Measurements from ENCODE around the gene FAM78A. TPM values are rescaled to one million over a fixed set of nuclear protein-coding genes. Genes with fewer than 3 reads are reported as not detected.

The FAM78A gene
- total RNA-seq, 1 experiment from 2014 or later, result 3.4 TPM

GRCh38 chr9:131220485-131220884, 55.8 kb downstream of the FAM78A start:
- Histone ChIP-seq H3K27ac (ENCODE audit: low read depth, low read length) (no peak overlapping the region), H3K27me3 (ENCODE audit: insufficient read depth, low read length) (no peaks in the 10 kb centered on the region), H3K4me3 (replicated peaks in 1 of 2; ENCODE audit: low read depth in 1 of 2, low read length in 2 of 2) (no peak overlapping the region), H3K79me2 (ENCODE audit: insufficient read depth, low read length) (no peaks in the 10 kb centered on the region), H3K9me3 (ENCODE audit: control insufficient read depth in 1 of 2, insufficient read depth in 1 of 2, low read depth in 1 of 2, low read length in 2 of 2) (no peaks in the 10 kb centered on the region), H3K4me2 (ENCODE audit: low read length) (no peak overlapping the region), H2AFZ (ENCODE audit: low read depth, low read length, poor library complexity, severe bottlenecking) (no peak overlapping the region), H3K36me3 (ENCODE audit: control insufficient read depth in 1 of 2, insufficient read depth in 2 of 2, low read length in 2 of 2) (peaks cover 4 to 26% of the 10 kb centered on the region in 2 experiments; a peak in 3 of 4 replicates), H3K9me2 (ENCODE audit: insufficient read depth) (no peaks in the 10 kb centered on the region), H4K20me1 (ENCODE audit: insufficient read depth) (no peaks in the 10 kb centered on the region), H3K9ac (ENCODE audit: low read length) (no peak overlapping the region), H3K4me1 (ENCODE audit: control insufficient read depth in 1 of 2, insufficient read depth in 2 of 2, low read length in 2 of 2) (no peaks in the 10 kb centered on the region)
- ChIA-PET CTCF (no interaction called here), RAD21 (ENCODE audit: low non-redundant PET in 1 of 2, low total read pairs in 2 of 2, uncharacterized antibody in 2 of 2, unreplicated experiment in 2 of 2) (no interaction called here), POLR2A (no interaction called here)
- no peak for TF ChIP-seq JUND (IDR thresholded peaks at IDR 0.05)
- no peak for TF ChIP-seq POLR2AphosphoS5 (IDR thresholded peaks at IDR 0.05; ENCODE audit: low read depth, low read length)
- no peak for TF ChIP-seq ELF1 (IDR thresholded peaks at IDR 0.05; ENCODE audit: borderline replicate concordance, low read depth)
- no peak for TF ChIP-seq ZFX (IDR thresholded peaks at IDR 0.05)
- TF ChIP-seq TCF7L2 (IDR thresholded peaks at IDR 0.05; ENCODE audit: borderline replicate concordance, extremely low read depth, insufficient read depth, insufficient read length), result no peak
- TF ChIP-seq, protein P1, sequence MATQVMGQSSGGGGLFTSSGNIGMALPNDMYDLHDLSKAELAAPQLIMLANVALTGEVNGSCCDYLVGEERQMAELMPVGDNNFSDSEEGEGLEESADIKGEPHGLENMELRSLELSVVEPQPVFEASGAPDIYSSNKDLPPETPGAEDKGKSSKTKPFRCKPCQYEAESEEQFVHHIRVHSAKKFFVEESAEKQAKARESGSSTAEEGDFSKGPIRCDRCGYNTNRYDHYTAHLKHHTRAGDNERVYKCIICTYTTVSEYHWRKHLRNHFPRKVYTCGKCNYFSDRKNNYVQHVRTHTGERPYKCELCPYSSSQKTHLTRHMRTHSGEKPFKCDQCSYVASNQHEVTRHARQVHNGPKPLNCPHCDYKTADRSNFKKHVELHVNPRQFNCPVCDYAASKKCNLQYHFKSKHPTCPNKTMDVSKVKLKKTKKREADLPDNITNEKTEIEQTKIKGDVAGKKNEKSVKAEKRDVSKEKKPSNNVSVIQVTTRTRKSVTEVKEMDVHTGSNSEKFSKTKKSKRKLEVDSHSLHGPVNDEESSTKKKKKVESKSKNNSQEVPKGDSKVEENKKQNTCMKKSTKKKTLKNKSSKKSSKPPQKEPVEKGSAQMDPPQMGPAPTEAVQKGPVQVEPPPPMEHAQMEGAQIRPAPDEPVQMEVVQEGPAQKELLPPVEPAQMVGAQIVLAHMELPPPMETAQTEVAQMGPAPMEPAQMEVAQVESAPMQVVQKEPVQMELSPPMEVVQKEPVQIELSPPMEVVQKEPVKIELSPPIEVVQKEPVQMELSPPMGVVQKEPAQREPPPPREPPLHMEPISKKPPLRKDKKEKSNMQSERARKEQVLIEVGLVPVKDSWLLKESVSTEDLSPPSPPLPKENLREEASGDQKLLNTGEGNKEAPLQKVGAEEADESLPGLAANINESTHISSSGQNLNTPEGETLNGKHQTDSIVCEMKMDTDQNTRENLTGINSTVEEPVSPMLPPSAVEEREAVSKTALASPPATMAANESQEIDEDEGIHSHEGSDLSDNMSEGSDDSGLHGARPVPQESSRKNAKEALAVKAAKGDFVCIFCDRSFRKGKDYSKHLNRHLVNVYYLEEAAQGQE (IDR thresholded peaks at IDR 0.05; ENCODE audit: low read depth), result no peak
- no peak for DNase-seq (ENCODE audit: low read depth, low spot score)
- BruUV-seq (replicated peaks), result no TSS peak
- intact Hi-C loops (cut with micrococcal nuclease), result no loop called here
- ATAC-seq, result no peak

GRCh38 chr9:131218370-131218769, 57.9 kb downstream of the FAM78A start:
- intact Hi-C loops (cut with micrococcal nuclease), result no loop called here
- ChIA-PET RAD21 (ENCODE audit: low non-redundant PET in 1 of 2, low total read pairs in 2 of 2, uncharacterized antibody in 2 of 2, unreplicated experiment in 2 of 2) (no interaction called here), POLR2A (no interaction called here), CTCF (no interaction called here)
- Histone ChIP-seq H3K9ac (ENCODE audit: low read length) (no peak overlapping the region), H3K9me2 (ENCODE audit: insufficient read depth) (no peaks in the 10 kb centered on the region), H3K4me1 (ENCODE audit: control insufficient read depth in 1 of 2, insufficient read depth in 2 of 2, low read length in 2 of 2) (no peaks in the 10 kb centered on the region), H3K4me2 (ENCODE audit: low read length) (no peak overlapping the region), H3K36me3 (ENCODE audit: control insufficient read depth in 1 of 2, insufficient read depth in 2 of 2, low read length in 2 of 2) (peaks cover 4 to 20% of the 10 kb centered on the region in 2 experiments; a peak in 3 of 4 replicates), H3K9me3 (ENCODE audit: control insufficient read depth in 1 of 2, insufficient read depth in 1 of 2, low read depth in 1 of 2, low read length in 2 of 2) (no peaks in the 10 kb centered on the region), H4K20me1 (ENCODE audit: insufficient read depth) (no peaks in the 10 kb centered on the region), H2AFZ (ENCODE audit: low read depth, low read length, poor library complexity, severe bottlenecking) (no peak overlapping the region), H3K27ac (ENCODE audit: low read depth, low read length) (no peak overlapping the region), H3K27me3 (ENCODE audit: insufficient read depth, low read length) (no peaks in the 10 kb centered on the region), H3K79me2 (ENCODE audit: insufficient read depth, low read length) (no peaks in the 10 kb centered on the region), H3K4me3 (replicated peaks in 1 of 2; ENCODE audit: low read depth in 1 of 2, low read length in 2 of 2) (no peak overlapping the region)
- no peak for DNase-seq (ENCODE audit: low read depth, low spot score)
- no peak for ATAC-seq
- BruUV-seq (replicated peaks), result no TSS peak
- no peak for TF ChIP-seq SP1 (IDR thresholded peaks at IDR 0.05; ENCODE audit: low read depth)
- no peak for TF ChIP-seq TCF7L2 (IDR thresholded peaks at IDR 0.05; ENCODE audit: borderline replicate concordance, extremely low read depth, insufficient read depth, insufficient read length)
- TF ChIP-seq, protein P2, sequence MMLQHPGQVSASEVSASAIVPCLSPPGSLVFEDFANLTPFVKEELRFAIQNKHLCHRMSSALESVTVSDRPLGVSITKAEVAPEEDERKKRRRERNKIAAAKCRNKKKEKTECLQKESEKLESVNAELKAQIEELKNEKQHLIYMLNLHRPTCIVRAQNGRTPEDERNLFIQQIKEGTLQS (IDR thresholded peaks at IDR 0.05), result no peak
- TF ChIP-seq CEBPB (IDR thresholded peaks at IDR 0.05; ENCODE audit: low read depth), result no peak
- no peak for TF ChIP-seq POLR2AphosphoS5 (IDR thresholded peaks at IDR 0.05; ENCODE audit: low read depth, low read length)
- no peak for TF ChIP-seq SIN3A (IDR thresholded peaks at IDR 0.05; ENCODE audit: low read depth)
- TF ChIP-seq, protein P1 (IDR thresholded peaks at IDR 0.05; ENCODE audit: low read depth), result no peak
- TF ChIP-seq CBX3 (IDR thresholded peaks at IDR 0.05; ENCODE audit: low read depth), result no peak

Measured in HCT116 (cell line).